Hematopoietic multipotent progenitor cell treated with erythropoietin and hydrocortisone succinate and interleukin-3 and kit ligand, for 6 days (in vitro differentiated cells): ENCODE results near the gene FAM89A.
"Not testable (repeated sequence)": the region's sequence is repeated elsewhere in the genome, so short reads cannot be mapped to it uniquely, and the experiment has no call there.

ENCODE experiments used
- DNase-seq: peaks from one replicate; pipeline ENCODE4 v3.0.0-alpha.2; 2015

FAM89A gene

GRCh38 chr1:231029247-231029646 lies 10.8 kb downstream of the FAM89A start:
- DNase-seq = not testable (repeated sequence)

- DNase-seq = peak; percentile 32
Observed at GRCh38 chr1:231028682-231029081, 11.4 kb downstream of the FAM89A start.

- DNase-seq = no peak
Observed at GRCh38 chr1:231027971-231028370, 12.1 kb downstream of the FAM89A start.

GRCh38 chr1:231027136-231027925 lies 12.7 kb downstream of the FAM89A start:
- DNase-seq = no peak

- DNase-seq = no peak
Observed at GRCh38 chr1:231026576-231026975, 13.5 kb downstream of the FAM89A start.

- no peak for DNase-seq
Observed at GRCh38 chr1:231023150-231023549, 16.9 kb downstream of the FAM89A start.

GRCh38 chr1:231022543-231022942 lies 17.5 kb downstream of the FAM89A start:
- not testable (repeated sequence) for DNase-seq

GRCh38 chr1:231021540-231022031 lies 18.5 kb downstream of the FAM89A start:
- DNase-seq = no peak

GRCh38 chr1:231020816-231021215 lies 19.2 kb downstream of the FAM89A start:
- DNase-seq = no peak

GRCh38 chr1:231020139-231020601 lies 19.9 kb downstream of the FAM89A start:
- no peak for DNase-seq

- no peak for DNase-seq
Observed at GRCh38 chr1:231019711-231020110, 20.3 kb downstream of the FAM89A start.

- no peak for DNase-seq
Observed at GRCh38 chr1:231016966-231017365, 23.1 kb downstream of the FAM89A start.

GRCh38 chr1:231016234-231016633 lies 23.8 kb downstream of the FAM89A start:
- no peak for DNase-seq

GRCh38 chr1:231013391-231014015 lies 26.6 kb downstream of the FAM89A start:
- no peak for DNase-seq

- no peak for DNase-seq
Observed at GRCh38 chr1:231011963-231012362, 28.1 kb downstream of the FAM89A start.

- DNase-seq = no peak
Observed at GRCh38 chr1:231011360-231011759, 28.7 kb downstream of the FAM89A start.

GRCh38 chr1:231007535-231007934 lies 32.5 kb downstream of the FAM89A start:
- DNase-seq = not testable (repeated sequence)

- no peak for DNase-seq
Observed at GRCh38 chr1:231001892-231002291, 38.2 kb downstream of the FAM89A start.

- no peak for DNase-seq
Observed at GRCh38 chr1:231000639-231001038, 39.4 kb downstream of the FAM89A start.

GRCh38 chr1:231000201-231000600 lies 39.9 kb downstream of the FAM89A start:
- no peak for DNase-seq

- DNase-seq = no peak
Observed at GRCh38 chr1:230994860-230995259, 45.2 kb downstream of the FAM89A start.

- DNase-seq = no peak
Observed at GRCh38 chr1:230992100-230992774, 47.8 kb downstream of the FAM89A start.

GRCh38 chr1:230987448-230987847 lies 52.6 kb downstream of the FAM89A start:
- no peak for DNase-seq

- no peak for DNase-seq
Observed at GRCh38 chr1:230986976-230987375, 53.1 kb downstream of the FAM89A start.
